Activated CD4-positive, alpha-beta T cell treated with anti-CD3 and anti-CD28 coated beads, Interleukin-2, amount 50 U/mL, for 48 hours (primary cell): Measurements from ENCODE around the gene ZSCAN5A.
A peak's percentile ranks its signal among the peaks of the same experiment; 100 is the strongest.
"Not testable (repeated sequence)": the region's sequence is repeated elsewhere in the genome, so short reads cannot be mapped to it uniquely, and the experiment has no call there.

Experiments used
- DNase-seq, 2 experiments: peaks; one replicate each; pipeline ENCODE4 v3.0.0-alpha.2; 2020

ZSCAN5A gene

DNA sequence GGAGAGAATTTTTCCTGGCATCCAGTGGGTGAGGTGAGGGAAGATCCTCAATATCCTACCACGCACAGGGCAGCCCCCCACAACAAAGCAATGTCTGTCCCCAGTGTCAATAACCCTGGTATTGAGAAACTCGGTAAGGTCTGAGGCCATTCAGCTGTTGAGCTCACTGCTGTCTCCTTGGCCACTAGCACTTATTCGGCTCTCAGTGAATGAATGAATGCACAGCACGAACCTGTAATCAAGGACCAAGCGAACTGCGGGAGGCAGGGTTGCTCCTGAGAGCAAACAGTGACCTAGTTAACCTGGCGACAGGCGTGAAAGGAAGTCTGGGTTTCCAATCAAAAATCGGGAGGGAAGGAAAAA lies 640 bp downstream of the ZSCAN5A start:
- peak in 1 of 2 experiments; percentile 4 for DNase-seq

GRCh38 chr19:56312787-56313657 lies 1.6 kb downstream of the ZSCAN5A start:
- DNase-seq, result peak in 1 of 2 experiments; percentile 13

- no peak for DNase-seq
Observed at GRCh38 chr19:56312342-56312741, 2.3 kb downstream of the ZSCAN5A start.

GRCh38 chr19:56310462-56310861 lies 4.2 kb downstream of the ZSCAN5A start:
- no peak for DNase-seq

- DNase-seq, result peak; percentile 63 to 74
Observed at GRCh38 chr19:56309511-56310185, 5.0 kb downstream of the ZSCAN5A start.

DNA sequence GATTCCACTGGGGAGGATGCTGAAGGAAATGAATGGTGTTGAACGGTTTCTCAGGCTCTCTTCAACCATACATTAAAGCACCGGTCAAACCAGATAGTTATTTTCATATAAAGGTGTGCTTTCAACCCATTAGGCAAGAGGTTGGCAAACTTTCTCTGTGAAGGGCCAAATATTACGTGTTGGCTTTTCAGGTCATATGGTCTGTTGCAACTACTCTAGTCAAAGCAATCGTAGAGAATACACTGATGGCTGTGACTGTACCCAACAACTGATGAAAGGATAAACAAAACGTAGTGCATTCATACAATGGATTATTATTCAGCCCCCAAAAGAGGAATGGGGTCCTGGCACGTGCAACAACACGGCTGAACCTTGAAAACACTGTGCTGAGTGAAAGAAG lies 5.8 kb downstream of the ZSCAN5A start:
- no peak for DNase-seq

DNA sequence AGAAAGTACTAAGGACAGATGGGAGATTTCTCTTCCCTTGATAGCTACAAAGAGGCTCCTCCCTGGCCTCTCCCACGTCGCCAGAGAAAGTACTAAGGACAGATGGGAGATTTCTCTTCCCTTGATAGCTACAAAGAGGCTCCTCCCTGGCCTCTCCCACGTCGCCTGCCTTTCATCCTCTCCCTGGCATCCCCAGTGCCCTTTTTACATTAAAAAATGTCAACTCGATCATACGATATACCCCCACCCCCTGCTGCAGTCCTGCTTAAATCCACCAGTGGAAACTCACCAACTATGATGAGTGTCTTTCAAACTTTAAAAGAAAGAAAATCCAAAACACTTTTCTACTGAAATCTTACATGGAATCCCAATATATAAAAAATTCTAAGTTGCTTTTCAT lies 7.6 kb downstream of the ZSCAN5A start:
- DNase-seq, result not testable (repeated sequence)

GRCh38 chr19:56306016-56306415 lies 8.6 kb downstream of the ZSCAN5A start:
- no peak for DNase-seq

GRCh38 chr19:56304243-56304642 lies 10.4 kb downstream of the ZSCAN5A start:
- no peak for DNase-seq

- no peak for DNase-seq
Observed at GRCh38 chr19:56301886-56302620, 12.6 kb downstream of the ZSCAN5A start.

DNA sequence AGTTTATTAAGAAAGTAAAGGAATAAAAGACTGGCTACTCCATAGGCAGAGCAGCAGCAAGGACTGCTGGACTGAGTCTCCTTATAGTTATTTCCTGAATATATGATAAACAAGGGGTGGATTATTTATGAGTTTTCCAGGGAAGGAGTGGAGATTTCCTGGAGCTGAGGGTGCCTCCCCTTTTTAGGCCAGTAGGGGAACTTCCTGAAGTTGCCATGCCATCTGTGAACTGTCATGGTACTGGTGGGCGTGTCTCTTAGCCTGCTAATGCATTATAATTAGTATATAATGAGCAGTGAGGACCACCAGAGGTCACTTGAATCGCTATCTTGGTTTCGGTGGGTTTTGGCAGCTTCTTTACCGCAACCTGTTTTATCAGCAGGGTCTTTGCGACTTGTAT lies 13.5 kb downstream of the ZSCAN5A start:
- DNase-seq, result no peak

DNA sequence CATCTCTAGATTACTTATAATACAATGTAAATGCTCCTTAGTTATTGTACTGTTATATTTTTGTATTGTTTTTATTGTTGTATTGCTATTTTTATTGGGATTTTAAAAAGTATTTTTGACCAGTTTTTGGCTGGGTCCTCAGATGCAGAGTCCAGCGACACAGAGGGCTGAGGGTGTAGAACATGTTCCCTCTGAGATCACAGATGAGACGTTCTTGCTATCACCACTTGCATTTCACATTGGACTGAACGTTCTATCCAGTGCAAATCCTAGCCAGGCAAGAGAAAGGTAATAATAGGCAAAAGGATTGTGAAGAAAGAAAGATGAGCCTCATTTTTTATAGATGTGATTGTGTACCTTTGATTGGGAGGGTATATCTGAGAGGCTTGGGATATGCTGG lies 15.0 kb downstream of the ZSCAN5A start:
- no peak for DNase-seq

- no peak for DNase-seq
Observed at GRCh38 chr19:56297010-56297409, 17.6 kb downstream of the ZSCAN5A start.

DNA sequence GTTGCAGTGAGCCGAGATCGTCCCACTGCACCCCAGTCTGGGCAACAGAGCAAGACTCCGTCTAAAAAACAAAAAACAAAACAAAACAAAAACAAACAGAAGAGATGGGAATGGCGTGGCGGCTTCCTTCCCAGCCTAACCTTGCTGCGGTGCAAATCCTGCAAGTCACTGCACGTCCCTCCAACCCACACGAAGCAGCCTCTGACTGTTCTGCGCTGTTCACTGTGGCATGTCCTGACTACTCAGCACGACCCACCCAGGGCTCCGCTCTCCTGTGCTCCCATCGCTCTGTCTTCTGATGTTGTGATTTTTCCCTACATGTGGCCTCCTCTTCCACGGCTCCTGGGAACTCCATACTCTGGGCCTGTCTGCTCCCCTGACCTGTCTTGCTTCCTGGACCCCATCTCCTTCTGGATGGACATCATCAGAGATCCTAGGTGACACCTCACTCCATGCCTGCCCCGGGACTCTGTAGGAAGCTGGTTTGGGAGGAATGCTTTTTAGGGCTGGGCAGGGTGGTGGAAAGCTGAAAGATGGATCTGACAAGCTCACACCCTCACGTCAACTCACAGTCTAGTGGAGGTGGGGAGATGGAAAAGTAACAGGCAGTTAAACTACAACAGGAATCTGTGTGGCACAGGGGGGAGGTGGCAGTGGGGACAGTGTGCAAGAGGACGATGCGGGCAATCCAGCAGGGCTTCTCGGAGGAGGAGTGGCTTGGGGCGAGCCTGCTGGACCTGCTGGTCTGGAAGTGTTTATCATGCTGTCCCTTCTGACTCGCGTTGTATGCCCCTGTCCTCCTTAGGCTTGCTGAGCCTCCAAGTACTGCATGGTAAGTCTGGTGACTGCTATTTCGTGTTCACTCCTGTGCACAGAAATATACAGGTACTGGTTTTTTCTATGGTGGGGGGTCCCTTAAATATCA lies 18.8 kb downstream of the ZSCAN5A start:
- no peak for DNase-seq

DNA sequence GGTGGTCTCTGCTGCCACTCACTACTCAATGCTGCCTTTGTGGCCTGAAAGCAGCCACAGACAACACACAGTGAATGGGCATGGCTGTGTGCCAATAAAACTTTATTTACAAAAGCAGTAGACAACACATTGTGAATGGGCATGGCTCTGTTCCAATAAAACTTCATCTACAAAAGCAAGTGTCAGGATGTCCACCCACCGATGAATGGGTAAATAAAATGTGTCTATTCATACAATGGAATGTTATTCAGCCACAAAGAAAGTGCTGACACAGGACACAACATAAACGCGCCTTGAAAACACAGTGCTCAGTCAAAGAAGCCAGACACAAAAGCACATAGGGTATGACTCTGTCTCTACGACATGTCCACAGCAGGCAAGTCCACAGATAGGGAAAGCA lies 20.1 kb downstream of the ZSCAN5A start:
- DNase-seq, result no peak

- DNase-seq, result peak; percentile 26 to 31
Observed at GRCh38 chr19:56291867-56292266, 22.8 kb downstream of the ZSCAN5A start.

DNA sequence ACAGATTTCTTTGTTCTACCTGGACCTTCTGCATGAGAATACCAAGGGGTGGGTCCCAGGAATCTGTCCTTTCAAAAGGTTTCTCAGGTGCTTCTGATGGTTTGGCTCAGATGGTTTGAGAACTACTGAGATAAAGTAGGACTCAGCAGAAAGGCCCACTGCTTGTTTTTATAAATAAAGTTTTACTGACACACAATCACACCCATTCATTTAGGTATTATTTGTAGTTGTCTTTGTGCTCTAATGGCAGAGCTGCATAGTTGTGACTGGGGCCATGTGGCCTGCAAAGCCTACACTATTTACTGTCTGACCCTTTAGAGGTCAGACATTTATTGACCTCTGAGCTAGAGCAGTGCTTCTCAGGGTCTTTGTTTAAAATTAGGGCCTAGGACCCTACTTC lies 24.5 kb downstream of the ZSCAN5A start:
- no peak for DNase-seq

DNA sequence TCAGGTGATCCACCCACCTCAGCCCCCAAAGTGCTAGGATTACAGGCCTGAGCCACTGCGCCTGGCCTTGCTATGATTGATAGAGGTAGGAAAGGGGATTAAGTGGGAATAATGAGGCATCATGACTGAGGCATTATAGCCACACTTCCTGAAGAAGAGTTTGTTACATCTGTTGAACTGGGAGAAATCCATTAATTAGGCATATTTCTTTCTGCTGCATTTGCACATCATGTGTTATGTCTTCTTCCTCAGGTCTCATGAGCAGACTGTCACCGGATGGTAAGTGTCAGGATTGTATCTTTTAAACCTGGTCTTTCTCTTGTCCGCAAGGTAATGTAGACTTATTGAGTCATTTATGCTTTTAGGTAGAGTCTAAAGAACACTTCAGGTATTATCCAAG lies 29.9 kb downstream of the ZSCAN5A start:
- DNase-seq, result no peak

GRCh38 chr19:56282809-56283208 lies 31.8 kb downstream of the ZSCAN5A start:
- no peak for DNase-seq

DNA sequence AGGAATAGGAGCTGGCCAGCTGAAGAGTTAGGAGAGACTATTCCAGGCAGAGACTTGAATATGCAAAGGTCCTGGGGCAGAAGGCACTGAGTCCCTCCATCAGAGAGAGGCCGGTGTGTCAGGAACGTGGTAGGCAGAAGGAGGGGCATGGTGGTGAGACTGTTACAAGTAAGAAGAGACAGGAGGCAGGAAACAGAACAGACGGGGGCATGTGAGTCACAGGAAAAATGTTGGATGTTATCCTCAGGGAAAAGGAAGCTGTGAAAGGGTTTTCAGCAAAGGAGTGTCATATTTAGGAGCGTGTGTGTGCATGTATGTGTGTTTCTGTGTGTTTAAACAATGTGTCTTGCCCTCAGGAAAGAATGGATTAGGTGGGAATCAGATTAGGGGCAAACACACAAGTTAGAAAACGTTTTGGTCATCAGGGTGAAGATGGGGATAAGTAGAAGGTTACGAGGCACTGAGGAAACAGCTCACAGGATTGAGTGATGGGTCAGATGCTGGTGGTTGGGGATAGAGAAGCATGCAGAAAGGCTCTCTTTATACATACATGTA lies 41.0 kb downstream of the ZSCAN5A start:
- no peak for DNase-seq

DNA sequence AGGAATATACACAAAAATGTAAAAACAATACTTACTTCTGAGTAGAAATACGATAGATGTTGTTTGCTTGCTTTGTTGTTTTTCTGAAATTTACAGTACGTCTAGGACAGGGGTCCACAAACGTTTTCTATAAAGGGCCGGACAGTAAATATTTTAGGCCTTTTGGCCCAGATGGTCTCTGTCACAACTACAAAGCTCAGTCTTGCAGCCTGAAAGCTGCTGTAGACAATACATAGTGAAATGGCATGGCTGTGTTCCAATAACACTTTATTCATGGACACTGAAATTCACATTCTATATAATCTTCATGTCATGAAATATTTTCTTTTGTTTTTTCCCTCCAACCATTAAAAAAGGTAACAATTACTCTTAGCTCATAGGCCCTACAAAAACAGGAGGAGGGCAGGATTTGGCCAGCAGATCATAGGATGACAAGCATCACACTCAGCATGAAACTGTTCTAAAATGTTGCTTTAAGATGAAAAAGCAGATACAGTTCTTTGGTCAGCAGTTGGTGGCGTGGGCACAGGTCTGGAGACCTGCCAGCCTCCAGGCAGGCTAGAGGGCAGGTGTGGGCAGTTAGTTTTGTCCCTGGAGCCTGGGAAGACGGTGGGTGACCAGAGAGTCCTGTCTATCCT lies 42.4 kb downstream of the ZSCAN5A start, which contains the start of gene EDDM13:
Gene EDDM13, plus strand, starts transcription at position 588 of the 638 bp plus-strand sequence. CDS start 87 bp downstream, outside the sequence.
- no peak for DNase-seq

- DNase-seq, result no peak
Observed at GRCh38 chr19:56271151-56271550, 43.5 kb downstream of the ZSCAN5A start.
